Measurements from ENCODE around the gene EPSTI1. TPM values are rescaled to one million over a fixed set of nuclear protein-coding genes. Genes with fewer than 3 reads are reported as not detected.

Gene EPSTI1
- total RNA-seq, 1 donor from 2014 or later = 96.0 TPM

DNA sequence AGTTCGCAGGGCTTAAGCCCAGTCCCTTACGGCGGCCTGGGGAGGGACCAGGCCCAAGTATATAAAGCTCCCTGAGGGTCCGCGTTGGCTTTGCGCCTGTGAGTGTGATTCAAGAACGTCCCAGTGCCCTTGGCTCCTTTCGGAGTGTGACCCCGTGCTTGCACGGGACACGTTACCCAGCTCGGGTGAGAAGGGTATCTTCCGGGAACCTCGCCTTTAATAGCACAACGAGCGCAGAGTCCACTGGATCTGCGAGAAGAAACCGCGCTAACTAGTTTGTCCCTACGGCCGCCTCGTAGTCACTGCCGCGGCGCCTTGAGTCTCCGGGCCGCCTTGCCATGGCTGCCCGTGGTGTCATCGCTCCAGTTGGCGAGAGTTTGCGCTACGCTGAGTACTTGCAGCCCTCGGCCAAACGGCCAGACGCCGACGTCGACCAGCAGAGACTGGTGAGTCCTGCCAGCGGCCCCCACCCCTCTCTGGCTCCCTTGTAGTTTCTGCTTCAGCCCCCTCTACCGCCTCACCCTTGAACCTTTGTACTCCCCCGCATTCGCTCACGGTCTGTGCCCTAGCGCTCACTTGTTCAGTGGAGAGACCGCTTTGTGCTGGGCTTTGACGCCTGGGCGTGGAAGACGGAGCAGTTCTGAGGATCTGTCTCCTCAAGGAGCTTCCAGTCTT, 31.4 kb upstream of the EPSTI1 start, which contains the start of gene DNAJC15:
TSS of gene DNAJC15 (plus strand) at position 298 of the 675 bp plus-strand sequence. CDS start at position 339, 41 bp downstream.
- H2AFZ ChIP-seq (ENCODE audit: low read depth, low read length) = peak within 1 kb of the TSS; percentile 95
- no peaks in the 10 kb centered on the region for H3K27me3 ChIP-seq (ENCODE audit: insufficient read depth, low read length)
- FAIRE-seq = no peak

DNA sequence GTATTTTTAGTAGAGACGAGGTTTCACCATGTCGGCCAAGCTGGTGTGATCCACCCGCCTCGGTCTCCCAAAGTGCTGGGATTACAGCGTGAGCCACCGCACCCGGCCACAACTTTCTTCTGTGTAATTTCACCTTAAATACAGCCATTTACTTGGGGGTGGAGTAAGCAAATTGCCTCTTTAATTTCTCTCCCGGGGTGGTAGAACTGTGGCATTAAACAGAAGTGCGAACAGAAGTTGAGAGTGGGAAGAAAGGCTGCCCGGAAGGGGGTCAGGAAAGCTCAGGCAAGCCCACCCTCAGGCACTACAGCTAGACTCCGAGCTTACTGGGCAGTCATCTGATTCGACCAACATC, 30.9 kb upstream of the EPSTI1 start:
- Mint-ChIP-seq H3K9me3 (ENCODE audit: unreplicated experiment) (peaks cover 5% of the 10 kb centered on the region), H3K27me3 (ENCODE audit: low read depth, unreplicated experiment) (no peaks in the 10 kb centered on the region), H3K36me3 (ENCODE audit: low read depth, unreplicated experiment) (no peaks in the 10 kb centered on the region), H3K4me3 (ENCODE audit: unreplicated experiment) (peak overlapping the region; percentile 95), H3K27ac (ENCODE audit: unreplicated experiment) (peak overlapping the region; percentile 96), H3K4me1 (ENCODE audit: low read depth, unreplicated experiment) (peaks cover 10% of the 10 kb centered on the region)
- no peak for FAIRE-seq
- H3K79me2 ChIP-seq (ENCODE audit: insufficient read depth, low read length) = peaks cover 18% of the 10 kb centered on the region
- H3K4me2 ChIP-seq (ENCODE audit: low read length) = peak overlapping the region; percentile 87
- peak overlapping the region; percentile 95 for H2AFZ ChIP-seq (ENCODE audit: low read depth, low read length)
- H3K9me3 ChIP-seq (ENCODE audit: insufficient read depth, low read depth, low read length) = no peaks in the 10 kb centered on the region
- H3K4me3 ChIP-seq (ENCODE audit: insufficient read depth, low read depth, low read length) = peak overlapping the region; percentile 67
- H3K27me3 ChIP-seq (ENCODE audit: insufficient read depth, low read length) = no peaks in the 10 kb centered on the region
- H3K27ac ChIP-seq (ENCODE audit: low read depth, low read length) = peak overlapping the region; percentile 72
- H4K20me1 ChIP-seq (ENCODE audit: insufficient read depth, low read length) = no peaks in the 10 kb centered on the region
- DNase-seq (ENCODE audit: low read depth) = no peak
- TF ChIP-seq, protein P1, sequence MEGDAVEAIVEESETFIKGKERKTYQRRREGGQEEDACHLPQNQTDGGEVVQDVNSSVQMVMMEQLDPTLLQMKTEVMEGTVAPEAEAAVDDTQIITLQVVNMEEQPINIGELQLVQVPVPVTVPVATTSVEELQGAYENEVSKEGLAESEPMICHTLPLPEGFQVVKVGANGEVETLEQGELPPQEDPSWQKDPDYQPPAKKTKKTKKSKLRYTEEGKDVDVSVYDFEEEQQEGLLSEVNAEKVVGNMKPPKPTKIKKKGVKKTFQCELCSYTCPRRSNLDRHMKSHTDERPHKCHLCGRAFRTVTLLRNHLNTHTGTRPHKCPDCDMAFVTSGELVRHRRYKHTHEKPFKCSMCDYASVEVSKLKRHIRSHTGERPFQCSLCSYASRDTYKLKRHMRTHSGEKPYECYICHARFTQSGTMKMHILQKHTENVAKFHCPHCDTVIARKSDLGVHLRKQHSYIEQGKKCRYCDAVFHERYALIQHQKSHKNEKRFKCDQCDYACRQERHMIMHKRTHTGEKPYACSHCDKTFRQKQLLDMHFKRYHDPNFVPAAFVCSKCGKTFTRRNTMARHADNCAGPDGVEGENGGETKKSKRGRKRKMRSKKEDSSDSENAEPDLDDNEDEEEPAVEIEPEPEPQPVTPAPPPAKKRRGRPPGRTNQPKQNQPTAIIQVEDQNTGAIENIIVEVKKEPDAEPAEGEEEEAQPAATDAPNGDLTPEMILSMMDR (IDR thresholded peaks at IDR 0.05; ENCODE audit: insufficient read depth, low read depth, low read length) = no peak
- TF ChIP-seq EZH2 (IDR thresholded peaks at IDR 0.05; ENCODE audit: insufficient read depth, low read length) = no peak
- peak overlapping the region; percentile 87 for H3K9ac ChIP-seq (ENCODE audit: low read length)
- H3K36me3 ChIP-seq (ENCODE audit: insufficient read depth, low read length) = no peaks in the 10 kb centered on the region
- H3K4me1 ChIP-seq (ENCODE audit: insufficient read depth, low read length) = peaks cover 6% of the 10 kb centered on the region

More for the DNA sequence above, 31.4 kb upstream of the EPSTI1 start, which contains the start of gene DNAJC15:
- no peaks in the 10 kb centered on the region for H3K36me3 Mint-ChIP-seq (ENCODE audit: low read depth, unreplicated experiment)
- H3K9me3 ChIP-seq (ENCODE audit: insufficient read depth, low read depth, low read length) = no peaks in the 10 kb centered on the region
- peak within 1 kb of the TSS; percentile 67 for H3K4me3 ChIP-seq (ENCODE audit: insufficient read depth, low read depth, low read length)
- peaks cover 5% of the 10 kb centered on the region for H3K9me3 Mint-ChIP-seq (ENCODE audit: unreplicated experiment)
- DNase-seq (ENCODE audit: low read depth) = peak; percentile 75
- TF ChIP-seq, protein P1 (IDR thresholded peaks at IDR 0.05; ENCODE audit: insufficient read depth, low read depth, low read length) = no peak
- TF ChIP-seq EZH2 (IDR thresholded peaks at IDR 0.05; ENCODE audit: insufficient read depth, low read length) = no peak
- peak within 1 kb of the TSS; percentile 72 for H3K27ac ChIP-seq (ENCODE audit: low read depth, low read length)
- H3K4me3 Mint-ChIP-seq (ENCODE audit: unreplicated experiment) = peak within 1 kb of the TSS; percentile 95
- no peaks in the 10 kb centered on the region for H3K36me3 ChIP-seq (ENCODE audit: insufficient read depth, low read length)
- H4K20me1 ChIP-seq (ENCODE audit: insufficient read depth, low read length) = no peaks in the 10 kb centered on the region
- peak within 1 kb of the TSS; percentile 96 for H3K27ac Mint-ChIP-seq (ENCODE audit: unreplicated experiment)
- H3K9ac ChIP-seq (ENCODE audit: low read length) = peak within 1 kb of the TSS; percentile 87
- peaks cover 18% of the 10 kb centered on the region for H3K79me2 ChIP-seq (ENCODE audit: insufficient read depth, low read length)
- peaks cover 6% of the 10 kb centered on the region for H3K4me1 ChIP-seq (ENCODE audit: insufficient read depth, low read length)
- no peaks in the 10 kb centered on the region for H3K27me3 Mint-ChIP-seq (ENCODE audit: low read depth, unreplicated experiment)
- H3K4me1 Mint-ChIP-seq (ENCODE audit: low read depth, unreplicated experiment) = peaks cover 15% of the 10 kb centered on the region
- H3K4me2 ChIP-seq (ENCODE audit: low read length) = peak within 1 kb of the TSS; percentile 87
